HT1080 (cell line): Measurements from ENCODE around the gene NLGN1. TPM values are rescaled to one million over a fixed set of nuclear protein-coding genes. Genes with fewer than 3 reads are reported as not detected.

Experiments
- DNase-seq: peaks from one replicate; pipeline ENCODE4 v3.0.0-alpha.2; 2015; ENCODE audit warnings: low read depth
- total RNA-seq: library from RNA; depleted of rRNA; stranded (reverse); fragments of >200 nt; shearing (Covaris generic); gene quantifications from 2 replicates; pipeline ENCODE4 v1.2.3, GENCODE V29; 2014

The NLGN1 gene
- total RNA-seq, 1 experiment from 2014 or later, result 1.6 TPM

GRCh38 chr3:174255454-174255853 is 857.9 kb downstream of the NLGN1 start:
- no peak for DNase-seq

- DNase-seq, result no peak
These were observed 868.9 kb downstream of the NLGN1 start for GRCh38 chr3:174266476-174266875.

- DNase-seq, result no peak
These were observed 870.5 kb downstream of the NLGN1 start for GRCh38 chr3:174268061-174268460.

GRCh38 chr3:174268586-174268985 is 871.0 kb downstream of the NLGN1 start:
- DNase-seq, result no peak

GRCh38 chr3:174270841-174271240 is 873.3 kb downstream of the NLGN1 start:
- peak; percentile 52 for DNase-seq

GRCh38 chr3:174275336-174275735 is 877.8 kb downstream of the NLGN1 start:
- DNase-seq, result no peak

- DNase-seq, result no peak
These were observed 879.3 kb downstream of the NLGN1 start for GRCh38 chr3:174276826-174277225.

- DNase-seq, result no peak
These were observed 880.5 kb downstream of the NLGN1 start for GRCh38 chr3:174278094-174278493.

GRCh38 chr3:174280186-174280585 is 882.6 kb downstream of the NLGN1 start:
- DNase-seq, result no peak

- DNase-seq, result no peak
These were observed 887.8 kb downstream of the NLGN1 start for GRCh38 chr3:174285242-174285864.

GRCh38 chr3:174287705-174288104 is 890.2 kb downstream of the NLGN1 start:
- DNase-seq, result peak; percentile 24

- no peak for DNase-seq
These were observed 897.1 kb downstream of the NLGN1 start for GRCh38 chr3:174294616-174295015.

- DNase-seq, result no peak
These were observed 898.0 kb downstream of the NLGN1 start for GRCh38 chr3:174295306-174296092.

- no peak for DNase-seq
These were observed 905.3 kb downstream of the NLGN1 start for GRCh38 chr3:174302746-174303315.

- no peak for DNase-seq
These were observed 906.5 kb downstream of the NLGN1 start for GRCh38 chr3:174303907-174304560.

GRCh38 chr3:174308736-174309135 is 911.2 kb downstream of the NLGN1 start:
- no peak for DNase-seq

GRCh38 chr3:174310475-174310983 is 913.0 kb downstream of the NLGN1 start:
- no peak for DNase-seq

- no peak for DNase-seq
These were observed 917.7 kb downstream of the NLGN1 start for GRCh38 chr3:174315225-174315624.

- no peak for DNase-seq
These were observed 919.5 kb downstream of the NLGN1 start for GRCh38 chr3:174317005-174317404.

GRCh38 chr3:174318181-174318580 is 920.6 kb downstream of the NLGN1 start:
- DNase-seq, result no peak

GRCh38 chr3:174321548-174321947 is 924.0 kb downstream of the NLGN1 start:
- DNase-seq, result no peak

GRCh38 chr3:174322789-174323188 is 925.2 kb downstream of the NLGN1 start:
- DNase-seq, result no peak
